SHP77 treated with DMSO at 0.1 percent for 48 hours (cell line): ENCODE measurements around the gene LEMD1.
A peak's percentile ranks its signal among the peaks of the same experiment; 100 is the strongest.
"Not testable (repeated sequence)": the region's sequence is repeated elsewhere in the genome, so short reads cannot be mapped to it uniquely, and the experiment has no call there.

Experiments used
- DNase-seq: peaks from one replicate; lab custom pipeline; 2025; lab: John Stamatoyannopoulos, UW

Gene LEMD1

GRCh38 chr1:205429762-205430695, 8.2 kb upstream of the LEMD1 start:
- DNase-seq: no peak

- no peak for DNase-seq
These were observed 3.2 kb upstream of the LEMD1 start for GRCh38 chr1:205424901-205425600.

- DNase-seq: no peak
These were observed 2.1 kb upstream of the LEMD1 start for GRCh38 chr1:205423814-205424399.

GRCh38 chr1:205422993-205423642, 1.3 kb upstream of the LEMD1 start:
- DNase-seq: no peak

- DNase-seq: no peak
These were observed 918 bp downstream of the LEMD1 start for GRCh38 chr1:205420938-205421337.

GRCh38 chr1:205417870-205418635, 3.8 kb downstream of the LEMD1 start:
- no peak for DNase-seq

GRCh38 chr1:205416322-205416721, 5.5 kb downstream of the LEMD1 start:
- DNase-seq: no peak

- DNase-seq: no peak
These were observed 11.1 kb downstream of the LEMD1 start for GRCh38 chr1:205410581-205411298.

GRCh38 chr1:205407970-205408369, 13.9 kb downstream of the LEMD1 start:
- no peak for DNase-seq

- DNase-seq: not testable (repeated sequence)
These were observed 15.6 kb downstream of the LEMD1 start for GRCh38 chr1:205406252-205406651.

GRCh38 chr1:205404484-205404883, 17.4 kb downstream of the LEMD1 start:
- not testable (repeated sequence) for DNase-seq

- DNase-seq: no peak
These were observed 23.3 kb downstream of the LEMD1 start for GRCh38 chr1:205398586-205398985.

- peak; percentile 75 for DNase-seq
These were observed 24.8 kb downstream of the LEMD1 start for GRCh38 chr1:205396967-205397616.

GRCh38 chr1:205395616-205396015, 26.2 kb downstream of the LEMD1 start:
- no peak for DNase-seq

- DNase-seq: no peak
These were observed 29.2 kb downstream of the LEMD1 start for GRCh38 chr1:205392650-205393049.

- no peak for DNase-seq
These were observed 30.5 kb downstream of the LEMD1 start for GRCh38 chr1:205391386-205391785.

GRCh38 chr1:205387845-205388244, 34.0 kb downstream of the LEMD1 start:
- DNase-seq: no peak

- not testable (repeated sequence) for DNase-seq
These were observed 38.9 kb downstream of the LEMD1 start for GRCh38 chr1:205382990-205383389.

GRCh38 chr1:205382561-205382960, 39.3 kb downstream of the LEMD1 start:
- DNase-seq: no peak

GRCh38 chr1:205381305-205381704, 40.6 kb downstream of the LEMD1 start:
- no peak for DNase-seq
